AG04450 (cell line): ENCODE results near the gene SMARCD1. TPM values are rescaled to one million over a fixed set of nuclear protein-coding genes. Genes with fewer than 3 reads are reported as not detected.

ENCODE experiments used
- CTCF ChIA-PET: fragments of 300-600, 350-600 bp; formaldehyde crosslinking; extraction: SDS; loops from one replicate; lab custom pipeline; 2022; ENCODE audit warnings: antibody characterized with exemption, inconsistent platforms; lab: Charles Lee
- POLR2A ChIA-PET: fragments of 350-600 bp; formaldehyde crosslinking; extraction: SDS; loops from one replicate; lab custom pipeline; 2021; ENCODE audit warnings: antibody characterized with exemption, inconsistent platforms; lab: Yijun Ruan, JAX
- DNase-seq: peaks from one replicate; pipeline ENCODE4 v3.0.0-alpha.2; 2011; ENCODE audit warnings: low read depth, low spot score
- H3K27ac ChIP-seq: one replicate; pipeline ENCODE4 v1.5.1; 2012; ENCODE audit warnings: low read depth, low read length, control low read depth
- H3K27me3 ChIP-seq: one replicate; pipeline ENCODE4 v1.6.0; 2012; ENCODE audit warnings: low read length; ENCODE audit not compliant: control insufficient read depth, insufficient read depth
- H3K4me3 ChIP-seq: 2 replicates; pipeline ENCODE4 v1.5.1; 2011; ENCODE audit warnings: mild to moderate bottlenecking, low read depth, low read length, control low read depth
- H3K9me3 ChIP-seq: 2 replicates; pipeline ENCODE4 v1.5.1; 2012; ENCODE audit warnings: low read length; ENCODE audit not compliant: control insufficient read depth, insufficient read depth
- polyA plus RNA-seq: library from polyadenylated mRNA; depleted of rRNA; stranded (reverse); fragments of >200 nt; gene quantifications from 2 replicates; pipeline ENCODE4 v1.2.3, GENCODE V29; 2011
- TF ChIP-seq, protein P1 (sequence below): IDR thresholded peaks from 2 replicates; pipeline ENCODE4 v1.5.1; 2011; ENCODE audit warnings: low read depth, low read length, control low read depth, inconsistent platforms

Gene SMARCD1
- polyA plus RNA-seq, 1 experiment = 57.2 TPM

- CTCF ChIA-PET = interaction anchor here (0.6 to 6.4 kb wide), 3 partner anchors 11 to 92 kb away, joined by 4 to 38 read pairs (median 30); no protein-coding TSS in a partner anchor
- Histone ChIP-seq H3K9me3 (no peaks in the 10 kb centered on the region; the same call in 1 of the 2 replicates), H3K27me3 (peaks cover 13% of the 10 kb centered on the region), H3K27ac (no peak overlapping the region), H3K4me3 (no peak overlapping the region; the same call in 1 of the 2 replicates)
- POLR2A ChIA-PET = interaction anchor here (1.0 kb wide), 1 partner anchor 77 kb away, joined by 3 read pairs; no protein-coding TSS in a partner anchor
- TF ChIP-seq, protein P1, sequence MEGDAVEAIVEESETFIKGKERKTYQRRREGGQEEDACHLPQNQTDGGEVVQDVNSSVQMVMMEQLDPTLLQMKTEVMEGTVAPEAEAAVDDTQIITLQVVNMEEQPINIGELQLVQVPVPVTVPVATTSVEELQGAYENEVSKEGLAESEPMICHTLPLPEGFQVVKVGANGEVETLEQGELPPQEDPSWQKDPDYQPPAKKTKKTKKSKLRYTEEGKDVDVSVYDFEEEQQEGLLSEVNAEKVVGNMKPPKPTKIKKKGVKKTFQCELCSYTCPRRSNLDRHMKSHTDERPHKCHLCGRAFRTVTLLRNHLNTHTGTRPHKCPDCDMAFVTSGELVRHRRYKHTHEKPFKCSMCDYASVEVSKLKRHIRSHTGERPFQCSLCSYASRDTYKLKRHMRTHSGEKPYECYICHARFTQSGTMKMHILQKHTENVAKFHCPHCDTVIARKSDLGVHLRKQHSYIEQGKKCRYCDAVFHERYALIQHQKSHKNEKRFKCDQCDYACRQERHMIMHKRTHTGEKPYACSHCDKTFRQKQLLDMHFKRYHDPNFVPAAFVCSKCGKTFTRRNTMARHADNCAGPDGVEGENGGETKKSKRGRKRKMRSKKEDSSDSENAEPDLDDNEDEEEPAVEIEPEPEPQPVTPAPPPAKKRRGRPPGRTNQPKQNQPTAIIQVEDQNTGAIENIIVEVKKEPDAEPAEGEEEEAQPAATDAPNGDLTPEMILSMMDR = no peak
- no peak for DNase-seq
Observed at GRCh38 chr12:50058743-50059312, 26.3 kb upstream of the SMARCD1 start.

GRCh38 chr12:50059440-50060119 is 25.6 kb upstream of the SMARCD1 start:
- DNase-seq = no peak
- Histone ChIP-seq H3K4me3 (no peak overlapping the region), H3K27me3 (peaks cover 13% of the 10 kb centered on the region), H3K27ac (no peak overlapping the region), H3K9me3 (no peaks in the 10 kb centered on the region; the same call in 1 of the 2 replicates)
- CTCF ChIA-PET = interaction anchor here (0.6 to 6.4 kb wide), 4 partner anchors 10 to 93 kb away, joined by 4 to 38 read pairs (median 18); no protein-coding TSS in a partner anchor
- TF ChIP-seq, protein P1 = no peak
- POLR2A ChIA-PET = interaction anchor here (1.0 kb wide), 1 partner anchor 77 kb away, joined by 3 read pairs; no protein-coding TSS in a partner anchor

- no peak overlapping the region for H3K4me3 ChIP-seq
- POLR2A ChIA-PET = no interaction called here
- CTCF ChIA-PET = interaction anchor here (0.8 to 6.4 kb wide), 4 partner anchors 10 to 115 kb away, joined by 3 to 38 read pairs (median 18); no protein-coding TSS in a partner anchor
Observed at GRCh38 chr12:50060120-50060468, 25.0 kb upstream of the SMARCD1 start.

DNA sequence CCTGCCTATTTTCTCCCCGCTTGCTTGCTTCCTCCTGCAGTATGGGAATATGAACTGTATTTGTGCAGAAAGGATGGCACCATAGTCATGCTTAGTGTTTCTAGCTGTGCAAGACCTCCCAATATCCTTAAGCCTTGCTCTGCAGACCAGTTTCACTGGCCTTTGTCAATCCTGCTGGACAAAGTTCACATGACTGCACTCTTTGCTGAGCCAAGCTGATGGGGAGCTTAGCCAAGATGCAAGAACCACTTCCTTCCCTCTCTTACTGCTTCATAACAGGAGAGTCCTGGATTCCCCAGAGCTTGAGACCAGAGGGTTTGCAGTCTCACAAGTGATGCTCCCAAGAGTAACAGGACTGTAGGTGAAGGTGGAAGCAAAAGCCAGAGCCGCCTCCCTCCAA is 24.0 kb upstream of the SMARCD1 start:
- TF ChIP-seq, protein P1 = no peak
- DNase-seq = no peak
- Histone ChIP-seq H3K27me3 (peaks cover 8% of the 10 kb centered on the region), H3K27ac (no peak overlapping the region), H3K9me3 (no peaks in the 10 kb centered on the region; the same call in 1 of the 2 replicates), H3K4me3 (no peak overlapping the region)
- ChIA-PET POLR2A (no interaction called here), CTCF (interaction anchor here (1.3 to 6.4 kb wide), 3 partner anchors 9 to 116 kb away, joined by 3 to 38 read pairs (median 30); no protein-coding TSS in a partner anchor)

More at GRCh38 chr12:50060120-50060468, 25.0 kb upstream of the SMARCD1 start:
- Histone ChIP-seq H3K9me3 (no peaks in the 10 kb centered on the region; the same call in 1 of the 2 replicates), H3K27me3 (peaks cover 13% of the 10 kb centered on the region), H3K27ac (no peak overlapping the region)
- DNase-seq = no peak
- TF ChIP-seq, protein P1 = no peak
